Transverse colon (tissue), 3 donors: Measurements from ENCODE around the gene REXO2.

Experiments used
- POLR2A ChIP-seq: fragments of 450-650 bp; IDR thresholded peaks from one replicate; pipeline ENCODE4 v1.6.1; 2016; ENCODE audit warnings: antibody characterized with exemption, mild to moderate bottlenecking, moderate library complexity
- TF ChIP-seq, protein P1 (sequence below), 5 experiments: fragments of 200-600 bp in 3 of 5; fragments of 450-650 bp in 2 of 5; sonication (generic) in 3 of 5; IDR thresholded peaks; 1 replicate in 2 of 5; 2 replicates in 3 of 5; pipeline ENCODE4 v1.5.1; 2016 to 2017; ENCODE audit warnings: antibody characterized with exemption in 5 of 5, inconsistent platforms in 3 of 5, mild to moderate bottlenecking in 2 of 5, moderate library complexity in 1 of 5

- TF ChIP-seq, protein P1, sequence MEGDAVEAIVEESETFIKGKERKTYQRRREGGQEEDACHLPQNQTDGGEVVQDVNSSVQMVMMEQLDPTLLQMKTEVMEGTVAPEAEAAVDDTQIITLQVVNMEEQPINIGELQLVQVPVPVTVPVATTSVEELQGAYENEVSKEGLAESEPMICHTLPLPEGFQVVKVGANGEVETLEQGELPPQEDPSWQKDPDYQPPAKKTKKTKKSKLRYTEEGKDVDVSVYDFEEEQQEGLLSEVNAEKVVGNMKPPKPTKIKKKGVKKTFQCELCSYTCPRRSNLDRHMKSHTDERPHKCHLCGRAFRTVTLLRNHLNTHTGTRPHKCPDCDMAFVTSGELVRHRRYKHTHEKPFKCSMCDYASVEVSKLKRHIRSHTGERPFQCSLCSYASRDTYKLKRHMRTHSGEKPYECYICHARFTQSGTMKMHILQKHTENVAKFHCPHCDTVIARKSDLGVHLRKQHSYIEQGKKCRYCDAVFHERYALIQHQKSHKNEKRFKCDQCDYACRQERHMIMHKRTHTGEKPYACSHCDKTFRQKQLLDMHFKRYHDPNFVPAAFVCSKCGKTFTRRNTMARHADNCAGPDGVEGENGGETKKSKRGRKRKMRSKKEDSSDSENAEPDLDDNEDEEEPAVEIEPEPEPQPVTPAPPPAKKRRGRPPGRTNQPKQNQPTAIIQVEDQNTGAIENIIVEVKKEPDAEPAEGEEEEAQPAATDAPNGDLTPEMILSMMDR (IDR thresholded peaks at IDR 0.05): no peak
- no peak for TF ChIP-seq POLR2A
Measured at GRCh38 chr11:114496915-114497314, 57.6 kb downstream of the REXO2 start.
